ENCODE measurements around the gene C12orf43. TPM values are rescaled to one million over a fixed set of nuclear protein-coding genes. Genes with fewer than 3 reads are reported as not detected.

C12orf43 gene
- total and polyA plus RNA-seq, 2 donors (not counting 1 experiment from before 2014, with no cell fraction given), result 6.7 to 18.9 TPM

- H3K27ac ChIP-seq (ENCODE audit: low read length in 2 of 2), result no peak overlapping the region
- H3K27me3 ChIP-seq (replicated peaks in 1 of 4; ENCODE audit: control extremely low read depth in 1 of 4, control insufficient read depth in 3 of 4, insufficient read depth in 4 of 4, low read length in 3 of 4), result peaks cover 0 to 11% (median 0%) of the 10 kb centered on the region in 4 experiments
- intact Hi-C loops (cut with micrococcal nuclease), result no loop called here
- H3K4me2 ChIP-seq (replicated peaks; ENCODE audit: low read depth, low read length, poor library complexity, severe bottlenecking), result no peak overlapping the region
- no peak overlapping the region for H3K9ac ChIP-seq (ENCODE audit: low read length)
- H4K20me1 ChIP-seq (ENCODE audit: control insufficient read depth, insufficient read depth, low read length, poor library complexity, severe bottlenecking), result no peaks in the 10 kb centered on the region
- no peak for ATAC-seq (ENCODE audit: low read depth)
- Mint-ChIP-seq H3K4me1 (no peaks in the 10 kb centered on the region), H3K4me3 (no peak overlapping the region), H3K27ac (no peak overlapping the region), H3K27me3 (peaks cover 22% of the 10 kb centered on the region), H3K9me3 (ENCODE audit: insufficient read depth) (peaks cover 3% of the 10 kb centered on the region)
- H3K4me1 ChIP-seq (ENCODE audit: control insufficient read depth in 2 of 2, insufficient read depth in 2 of 2, low read length in 2 of 2), result no peaks in the 10 kb centered on the region
- ChIA-PET CTCF (no interaction called here), POLR2A (no interaction called here)
- no peak for TF ChIP-seq EZH2 (IDR thresholded peaks at IDR 0.05; ENCODE audit: borderline replicate concordance, insufficient read depth, low read depth, low read length, poor library complexity, severe bottlenecking)
- no peak for TF ChIP-seq CTCF (IDR thresholded peaks at IDR 0.05)
- H2AFZ ChIP-seq (ENCODE audit: insufficient read depth, low read depth, low read length, poor library complexity, severe bottlenecking), result no peak overlapping the region
- H3K36me3 ChIP-seq (replicated peaks in 1 of 2; ENCODE audit: control extremely low read depth in 1 of 2, control insufficient read depth in 1 of 2, extremely low read depth in 1 of 2, insufficient read depth in 2 of 2, low read length in 1 of 2), result no peaks in the 10 kb centered on the region
- DNase-seq, result no peak
- no CpG with 5 or more reads among the region's 1 CpG for WGBS (ENCODE audit: insufficient coverage)
- no peak overlapping the region for H3K4me3 ChIP-seq (ENCODE audit: control extremely low read depth in 1 of 5, extremely low read depth in 1 of 5, insufficient read depth in 1 of 5, low read depth in 2 of 5, low read length in 4 of 5)
- H3K79me2 ChIP-seq (ENCODE audit: control insufficient read depth, insufficient read depth, low read length), result no peaks in the 10 kb centered on the region
- H3K9me3 ChIP-seq (ENCODE audit: control extremely low read depth in 1 of 3, control insufficient read depth in 2 of 3, insufficient read depth in 1 of 3, low read length in 2 of 3), result peaks cover 0 to 4% (median 0%) of the 10 kb centered on the region in 3 donors
These were observed 23.3 kb downstream of the C12orf43 start for GRCh38 chr12:120992989-120993388.

- POLR2A ChIA-PET, result no interaction called here
- Histone ChIP-seq H3K9me3 (ENCODE audit: control extremely low read depth in 1 of 3, control insufficient read depth in 2 of 3, insufficient read depth in 1 of 3, low read length in 2 of 3) (peaks cover 0 to 4% (median 0%) of the 10 kb centered on the region in 3 donors), H3K79me2 (ENCODE audit: control insufficient read depth, insufficient read depth, low read length) (no peaks in the 10 kb centered on the region), H3K4me2 (replicated peaks; ENCODE audit: low read depth, low read length, poor library complexity, severe bottlenecking) (no peak overlapping the region), H3K27me3 (replicated peaks in 1 of 4; ENCODE audit: control extremely low read depth in 1 of 4, control insufficient read depth in 3 of 4, insufficient read depth in 4 of 4, low read length in 3 of 4) (peaks cover 0 to 8% (median 0%) of the 10 kb centered on the region in 4 experiments), H4K20me1 (ENCODE audit: control insufficient read depth, insufficient read depth, low read length, poor library complexity, severe bottlenecking) (no peaks in the 10 kb centered on the region), H2AFZ (ENCODE audit: insufficient read depth, low read depth, low read length, poor library complexity, severe bottlenecking) (no peak overlapping the region), H3K27ac (ENCODE audit: low read length in 2 of 2) (no peak overlapping the region), H3K4me1 (ENCODE audit: control insufficient read depth in 2 of 2, insufficient read depth in 2 of 2, low read length in 2 of 2) (no peaks in the 10 kb centered on the region), H3K9ac (ENCODE audit: low read length) (no peak overlapping the region), H3K36me3 (replicated peaks in 1 of 2; ENCODE audit: control extremely low read depth in 1 of 2, control insufficient read depth in 1 of 2, extremely low read depth in 1 of 2, insufficient read depth in 2 of 2, low read length in 1 of 2) (no peaks in the 10 kb centered on the region), H3K4me3 (ENCODE audit: control extremely low read depth in 1 of 5, extremely low read depth in 1 of 5, insufficient read depth in 1 of 5, low read depth in 2 of 5, low read length in 4 of 5) (no peak overlapping the region)
- no peak overlapping the region for H3K4me3 Mint-ChIP-seq
- DNase-seq, result no peak
- peaks cover 22% of the 10 kb centered on the region for H3K27me3 Mint-ChIP-seq
- ATAC-seq (ENCODE audit: low read depth), result no peak
- CTCF ChIA-PET, result interaction anchor here (1.2 kb wide), 1 partner anchor 20 kb away, joined by 4 read pairs; no protein-coding TSS in a partner anchor
- no peaks in the 10 kb centered on the region for H3K4me1 Mint-ChIP-seq
- TF ChIP-seq CTCF (IDR thresholded peaks at IDR 0.05) (no peak), EZH2 (IDR thresholded peaks at IDR 0.05; ENCODE audit: borderline replicate concordance, insufficient read depth, low read depth, low read length, poor library complexity, severe bottlenecking) (no peak)
- intact Hi-C loops (cut with micrococcal nuclease), result no loop called here
- H3K27ac Mint-ChIP-seq, result no peak overlapping the region
- H3K9me3 Mint-ChIP-seq (ENCODE audit: insufficient read depth), result peaks cover 3% of the 10 kb centered on the region
These were observed 24.3 kb downstream of the C12orf43 start for GRCh38 chr12:120991965-120992364.
